Activated naive CD8-positive, alpha-beta T cell treated with anti-CD3 and anti-CD28 coated beads, Interleukin-2, amount 10 ng/mL, durations not matched to agents 7 days and 5 days (primary cell): ENCODE results near the gene ADK. TPM values are rescaled to one million over a fixed set of nuclear protein-coding genes. Genes with fewer than 3 reads are reported as not detected.

Experiments
- ATAC-seq: fragments of 150-1000 bp; cut with Tn5 transposase; one replicate; pipeline ENCODE4 v1.10.0; 2021; ENCODE audit warnings: low read depth, moderate library complexity
- POLR2A ChIA-PET: fragments of 350-600 bp; sonication (Branson Sonifier 250); formaldehyde crosslinking; loops from one replicate; lab custom pipeline; 2021; ENCODE audit warnings: antibody characterized with exemption; lab: Charles Lee
- DNase-seq: peaks from one replicate; pipeline ENCODE4 v3.0.0; 2021
- H3K27ac Mint-ChIP-seq: one replicate; pipeline ENCODE4 v1.8.0; 2022; ENCODE audit warnings: mild to moderate bottlenecking, mixed read lengths
- H3K27me3 Mint-ChIP-seq: one replicate; pipeline ENCODE4 v1.8.0; 2022; ENCODE audit warnings: mild to moderate bottlenecking, moderate library complexity, mixed read lengths
- H3K36me3 Mint-ChIP-seq: one replicate; pipeline ENCODE4 v1.8.0; 2021; ENCODE audit warnings: mild to moderate bottlenecking, mixed read lengths
- H3K4me1 Mint-ChIP-seq: one replicate; pipeline ENCODE4 v1.8.0; 2021; ENCODE audit warnings: mixed read lengths
- H3K4me3 Mint-ChIP-seq: one replicate; pipeline ENCODE4 v1.8.0; 2022; ENCODE audit warnings: mild to moderate bottlenecking, moderate library complexity, mixed read lengths
- H3K9me3 Mint-ChIP-seq: one replicate; pipeline ENCODE4 v1.8.0; 2021; ENCODE audit warnings: mixed read lengths
- total RNA-seq, 2 experiments: library from RNA; stranded (reverse); gene quantifications; one replicate each; pipeline ENCODE4 v1.2.3, GENCODE V29; 2021

The ADK gene
- total RNA-seq, 2 experiments from 2014 or later = 31.6 to 37.9 TPM

DNA sequence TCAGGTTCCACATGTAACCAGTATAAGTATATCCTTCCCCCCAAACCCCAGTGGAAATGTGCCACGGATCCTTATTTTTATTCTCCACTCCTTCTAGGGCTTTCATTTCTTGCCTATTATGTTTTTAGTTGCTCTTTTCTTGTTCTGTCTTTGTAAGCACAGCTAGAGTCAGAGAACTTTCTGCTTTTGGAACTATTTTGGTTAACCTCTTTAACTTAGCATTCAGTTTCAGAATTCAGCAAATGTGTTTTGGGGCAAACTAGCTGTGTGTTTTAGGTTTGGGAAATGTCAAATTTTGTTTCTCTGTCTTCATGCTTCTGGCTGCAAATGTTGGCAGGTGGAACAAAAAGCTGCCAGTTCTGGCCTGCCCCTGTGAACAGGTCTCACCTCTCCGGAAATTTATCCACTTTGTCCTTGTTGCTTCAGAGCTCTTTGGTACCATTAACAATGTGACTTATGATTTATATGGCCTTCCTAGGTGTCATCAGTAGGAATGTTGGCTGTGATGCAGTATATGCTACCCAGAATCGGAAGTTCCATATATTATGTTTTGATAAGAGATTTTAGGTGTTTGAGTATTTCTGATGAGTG, 156.1 kb downstream of the ADK start:
- Mint-ChIP-seq H3K27me3 (no peaks in the 10 kb centered on the region), H3K4me1 (peaks cover 16% of the 10 kb centered on the region), H3K36me3 (peaks cover 4% of the 10 kb centered on the region), H3K27ac (no peak overlapping the region), H3K9me3 (no peaks in the 10 kb centered on the region), H3K4me3 (no peak overlapping the region)
- POLR2A ChIA-PET = no interaction called here
- ATAC-seq = no peak
- no peak for DNase-seq

DNA sequence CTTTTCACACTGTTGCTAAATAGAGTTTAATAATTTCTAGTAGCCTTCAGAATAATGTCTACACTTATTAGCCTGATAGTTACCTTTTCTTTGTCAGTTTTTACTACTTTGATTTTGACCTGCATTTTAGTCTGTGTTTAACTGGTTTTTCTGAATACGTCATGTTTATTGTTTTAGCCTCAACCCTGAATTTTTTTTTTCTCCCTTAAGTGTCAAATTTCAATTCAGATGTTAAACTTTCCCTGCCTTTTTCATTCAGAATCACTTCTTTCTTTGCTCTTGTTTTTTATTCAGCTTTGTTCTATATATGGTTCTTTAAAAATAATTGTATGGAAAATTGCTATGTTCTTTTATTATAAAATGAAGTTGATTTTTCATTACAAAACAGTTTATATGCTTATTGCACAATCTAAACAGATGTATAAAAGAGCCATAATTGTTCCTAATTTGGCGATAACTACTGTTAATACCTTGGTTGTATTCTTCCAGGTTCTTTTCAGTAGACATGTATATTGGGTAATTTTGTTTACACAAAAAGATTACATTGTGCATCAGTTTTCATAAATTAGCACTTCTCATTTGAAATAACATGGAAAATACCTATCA, 159.7 kb downstream of the ADK start:
- no peaks in the 10 kb centered on the region for H3K9me3 Mint-ChIP-seq
- POLR2A ChIA-PET = no interaction called here
- ATAC-seq = no peak
- H3K27me3 Mint-ChIP-seq = no peaks in the 10 kb centered on the region
- peaks cover 5% of the 10 kb centered on the region for H3K36me3 Mint-ChIP-seq
- no peak overlapping the region for H3K4me3 Mint-ChIP-seq
- peaks cover 15% of the 10 kb centered on the region for H3K4me1 Mint-ChIP-seq
- H3K27ac Mint-ChIP-seq = no peak overlapping the region
- DNase-seq = no peak

DNA sequence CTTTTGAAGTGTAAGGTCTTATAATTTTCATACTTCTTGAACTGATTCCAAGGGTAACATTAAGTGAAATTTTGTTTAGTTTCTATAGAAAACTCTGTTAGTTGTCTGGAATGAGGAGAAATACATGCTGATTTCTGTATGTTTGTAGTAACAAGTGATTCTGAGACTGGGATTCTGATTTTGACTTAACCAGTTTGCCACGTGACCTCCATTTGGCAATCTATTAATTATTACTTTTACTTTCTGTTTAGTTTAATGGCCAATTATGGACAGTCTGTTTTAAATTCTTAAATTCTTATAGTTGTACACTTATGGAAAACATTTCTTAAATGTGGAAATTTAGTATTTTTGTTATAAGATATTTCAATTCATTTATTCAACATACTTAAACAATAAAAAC, 163.1 kb downstream of the ADK start:
- H3K4me1 Mint-ChIP-seq = peaks cover 3% of the 10 kb centered on the region
- DNase-seq (no peak), ATAC-seq (no peak)
- H3K27me3 Mint-ChIP-seq = no peaks in the 10 kb centered on the region
- H3K27ac Mint-ChIP-seq = no peak overlapping the region
- H3K36me3 Mint-ChIP-seq = peaks cover 27% of the 10 kb centered on the region
- no peak overlapping the region for H3K4me3 Mint-ChIP-seq
- peaks cover 3% of the 10 kb centered on the region for H3K9me3 Mint-ChIP-seq
- POLR2A ChIA-PET = no interaction called here

DNA sequence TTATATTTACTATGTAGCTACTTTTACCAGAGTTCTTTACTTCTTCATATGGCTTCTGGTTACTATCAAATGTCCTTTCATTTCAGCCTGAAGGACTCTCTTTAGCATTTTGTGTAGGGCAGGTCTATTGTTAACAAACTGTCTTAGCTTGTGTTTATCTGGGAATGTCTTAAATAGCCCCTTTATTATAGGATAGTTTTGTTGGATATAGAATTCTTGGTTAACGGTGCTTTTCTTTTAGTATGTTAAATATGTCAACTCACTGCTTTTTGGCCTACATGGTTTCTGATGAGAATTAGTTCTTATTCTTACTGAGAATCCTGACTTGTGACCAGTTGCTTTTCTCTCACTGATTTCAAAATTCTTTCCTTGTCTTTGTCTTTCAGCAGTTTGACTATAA, 169.0 kb downstream of the ADK start:
- Mint-ChIP-seq H3K36me3 (peaks cover 58% of the 10 kb centered on the region), H3K27me3 (no peaks in the 10 kb centered on the region), H3K4me3 (no peak overlapping the region), H3K9me3 (peaks cover 17% of the 10 kb centered on the region), H3K4me1 (no peaks in the 10 kb centered on the region), H3K27ac (no peak overlapping the region)
- DNase-seq = no peak
- POLR2A ChIA-PET = no interaction called here
- ATAC-seq = no peak

DNA sequence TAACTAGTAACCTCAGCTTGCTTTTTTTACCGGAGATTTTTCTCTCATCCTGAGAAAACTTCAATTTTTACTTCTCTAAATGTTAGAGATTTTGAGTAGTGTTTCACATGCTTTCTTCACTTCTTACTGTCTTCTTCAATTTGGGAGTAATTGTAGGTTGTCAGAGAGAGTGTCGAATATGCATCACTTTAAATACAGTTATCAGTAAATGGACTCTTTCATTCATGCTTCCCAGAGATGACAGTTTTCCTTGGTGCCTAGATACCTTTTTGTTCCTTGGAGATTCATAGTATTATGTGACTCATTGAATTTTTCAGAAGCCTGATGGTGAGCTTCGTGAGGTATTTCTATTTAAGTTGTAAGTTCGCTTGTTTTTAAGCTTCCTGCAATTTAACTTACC, 169.7 kb downstream of the ADK start:
- ATAC-seq = no peak
- DNase-seq = no peak
- H3K4me1 Mint-ChIP-seq = no peaks in the 10 kb centered on the region
- H3K9me3 Mint-ChIP-seq = peaks cover 17% of the 10 kb centered on the region
- H3K27me3 Mint-ChIP-seq = no peaks in the 10 kb centered on the region
- peaks cover 57% of the 10 kb centered on the region for H3K36me3 Mint-ChIP-seq
- no peak overlapping the region for H3K27ac Mint-ChIP-seq
- POLR2A ChIA-PET = no interaction called here
- H3K4me3 Mint-ChIP-seq = no peak overlapping the region

DNA sequence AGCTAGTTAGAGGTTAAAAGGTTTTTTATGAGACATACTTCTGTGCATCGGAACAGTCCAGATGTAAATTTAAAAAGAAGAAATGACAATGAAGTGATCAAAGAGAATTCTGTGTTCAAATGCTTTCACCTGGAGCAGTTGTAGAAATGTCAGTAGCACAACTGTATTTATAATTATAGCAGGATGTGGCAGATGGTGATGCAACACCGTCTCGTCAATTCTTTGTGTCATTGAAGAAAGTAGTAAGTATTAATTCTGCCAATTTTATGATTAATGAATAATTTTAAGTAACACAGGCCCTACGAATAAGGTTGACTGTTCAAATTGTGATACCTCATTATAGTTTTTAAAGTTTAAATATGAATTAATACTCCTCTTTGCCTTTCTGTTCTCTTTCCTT, 171.1 kb downstream of the ADK start:
- Mint-ChIP-seq H3K4me3 (no peak overlapping the region), H3K9me3 (peaks cover 20% of the 10 kb centered on the region), H3K36me3 (peaks cover 50% of the 10 kb centered on the region), H3K27ac (no peak overlapping the region), H3K27me3 (no peaks in the 10 kb centered on the region), H3K4me1 (no peaks in the 10 kb centered on the region)
- ATAC-seq (no peak), DNase-seq (no peak)
- POLR2A ChIA-PET = no interaction called here

DNA sequence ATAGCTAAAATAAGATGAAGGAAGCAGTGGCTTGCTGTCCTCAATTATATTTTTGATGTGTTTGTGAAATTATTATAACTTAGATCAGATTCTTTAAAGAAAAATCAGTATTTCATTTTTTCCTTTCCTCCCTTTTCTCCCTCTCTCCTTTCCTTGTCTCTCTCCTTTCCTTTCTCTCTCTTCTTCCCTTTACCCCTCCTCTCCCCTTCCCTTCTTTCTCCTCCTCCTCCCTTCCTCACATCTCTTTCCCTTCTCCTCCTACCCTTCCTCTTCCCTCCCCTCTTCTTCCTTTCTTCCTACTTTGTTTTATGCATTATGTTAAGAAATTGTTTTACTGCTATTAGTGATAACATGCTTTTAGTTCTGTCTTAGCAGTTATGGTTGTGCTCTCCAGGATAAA, 171.5 kb downstream of the ADK start:
- no peaks in the 10 kb centered on the region for H3K4me1 Mint-ChIP-seq
- no peak overlapping the region for H3K4me3 Mint-ChIP-seq
- ATAC-seq (no peak), DNase-seq (no peak)
- H3K36me3 Mint-ChIP-seq = peaks cover 47% of the 10 kb centered on the region
- no peaks in the 10 kb centered on the region for H3K27me3 Mint-ChIP-seq
- POLR2A ChIA-PET = no interaction called here
- H3K27ac Mint-ChIP-seq = no peak overlapping the region
- peaks cover 20% of the 10 kb centered on the region for H3K9me3 Mint-ChIP-seq

DNA sequence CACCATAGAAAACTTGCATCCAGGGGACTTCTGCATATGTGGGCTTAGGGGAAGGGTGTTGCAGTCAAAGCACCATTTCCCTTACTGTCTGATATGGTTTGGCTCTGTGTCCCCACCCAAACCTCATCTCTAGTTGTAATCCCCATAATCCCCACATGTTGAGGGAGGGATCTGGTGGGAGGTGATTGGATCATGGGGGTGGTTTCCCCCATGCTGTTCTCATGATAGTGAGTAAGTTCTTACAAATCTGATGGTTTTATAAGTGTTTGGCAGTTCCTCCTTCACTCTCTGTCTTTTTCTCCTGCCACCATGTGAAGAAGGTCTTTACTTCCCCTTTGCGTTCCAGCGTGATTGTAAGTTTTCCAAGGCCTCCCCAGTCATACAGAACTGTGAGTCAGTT, 177.4 kb downstream of the ADK start:
- DNase-seq = no peak
- POLR2A ChIA-PET = no interaction called here
- Mint-ChIP-seq H3K27me3 (no peaks in the 10 kb centered on the region), H3K4me3 (no peak overlapping the region), H3K9me3 (peaks cover 7% of the 10 kb centered on the region), H3K36me3 (peaks cover 42% of the 10 kb centered on the region), H3K4me1 (peaks cover 3% of the 10 kb centered on the region), H3K27ac (no peak overlapping the region)
- ATAC-seq = no peak

DNA sequence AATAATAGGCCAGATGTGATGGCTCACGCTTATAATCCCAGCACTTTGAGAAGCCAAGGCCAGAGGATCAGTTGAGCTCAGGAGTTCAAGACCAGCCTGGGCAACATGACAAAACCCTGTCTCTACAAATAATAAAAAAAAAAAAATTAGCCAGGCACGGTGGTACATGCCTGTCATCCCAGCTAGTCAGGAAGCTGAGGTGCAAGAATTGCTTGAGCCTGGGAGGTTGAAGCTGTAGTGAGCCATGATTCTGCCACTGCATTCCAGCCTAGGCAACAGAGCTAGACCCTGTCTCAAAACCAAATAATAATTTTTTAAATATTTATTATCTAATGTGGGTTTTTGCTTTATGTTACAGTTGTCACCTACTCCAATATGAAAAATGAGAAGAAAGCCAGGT, 178.9 kb downstream of the ADK start:
- peaks cover 32% of the 10 kb centered on the region for H3K36me3 Mint-ChIP-seq
- POLR2A ChIA-PET = no interaction called here
- ATAC-seq (no peak), DNase-seq (no peak)
- peaks cover 2% of the 10 kb centered on the region for H3K9me3 Mint-ChIP-seq
- H3K27ac Mint-ChIP-seq = no peak overlapping the region
- no peaks in the 10 kb centered on the region for H3K27me3 Mint-ChIP-seq
- peaks cover 3% of the 10 kb centered on the region for H3K4me1 Mint-ChIP-seq
- H3K4me3 Mint-ChIP-seq = no peak overlapping the region

DNA sequence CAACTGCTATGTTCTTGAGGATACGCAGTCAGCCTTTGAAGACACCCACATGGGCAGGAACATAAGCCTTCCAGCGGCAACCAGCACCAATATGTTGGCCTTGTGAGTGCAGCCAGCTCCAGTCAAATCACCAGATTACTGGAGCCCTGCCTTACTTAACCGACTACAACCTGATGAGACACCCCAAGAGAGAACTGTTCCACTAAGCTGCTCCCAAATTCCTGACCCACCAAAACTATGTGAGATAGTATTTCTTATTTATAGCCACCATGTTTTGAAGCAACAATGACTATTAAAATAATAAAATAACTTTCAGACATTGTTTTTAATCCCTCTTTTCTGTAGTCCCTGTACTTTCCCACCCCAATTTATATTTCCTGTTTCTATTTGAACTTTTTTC, 179.6 kb downstream of the ADK start:
- POLR2A ChIA-PET = no interaction called here
- Mint-ChIP-seq H3K27ac (no peak overlapping the region), H3K9me3 (peaks cover 2% of the 10 kb centered on the region), H3K4me3 (no peak overlapping the region), H3K36me3 (peaks cover 34% of the 10 kb centered on the region), H3K27me3 (no peaks in the 10 kb centered on the region), H3K4me1 (peaks cover 3% of the 10 kb centered on the region)
- DNase-seq (no peak), ATAC-seq (no peak)

DNA sequence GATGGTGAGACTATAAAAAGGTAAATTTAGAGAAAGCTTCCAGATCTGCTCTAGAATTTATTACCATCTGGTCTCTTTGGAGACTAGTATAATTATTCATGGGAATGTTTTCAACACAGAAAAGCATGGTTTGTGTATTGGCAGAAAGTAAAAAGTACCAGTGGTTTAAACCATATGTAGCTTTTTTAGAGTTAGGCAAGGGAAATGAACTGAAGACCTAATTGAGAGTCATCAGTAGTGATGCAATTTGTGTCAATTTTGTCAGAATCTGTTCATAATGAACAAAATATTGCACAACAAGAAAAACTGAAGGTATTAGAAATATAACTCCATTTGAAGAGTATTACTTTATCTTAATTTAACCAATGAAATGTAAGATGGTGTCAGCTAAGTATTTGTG, 181.4 kb downstream of the ADK start:
- H3K4me3 Mint-ChIP-seq = no peak overlapping the region

DNA sequence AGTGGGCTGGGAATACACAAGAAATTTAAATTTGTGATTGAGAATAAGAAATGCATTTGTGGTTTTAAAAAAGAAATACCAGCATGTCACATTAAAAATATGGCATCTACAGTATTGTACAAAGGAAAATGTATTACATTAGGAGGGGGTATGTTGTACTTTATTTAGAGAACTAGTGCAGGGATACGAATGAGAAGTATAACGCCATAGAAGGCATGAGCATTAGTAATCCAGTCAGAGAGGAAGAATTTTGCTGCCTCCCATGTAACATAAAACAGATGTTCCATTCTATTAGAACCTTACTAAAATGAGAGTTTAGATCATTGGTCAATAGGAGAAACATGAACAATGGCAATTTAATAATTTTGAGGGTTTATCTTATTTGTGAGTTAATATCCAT, 182.2 kb downstream of the ADK start:
- POLR2A ChIA-PET = no interaction called here
- Mint-ChIP-seq H3K9me3 (no peaks in the 10 kb centered on the region), H3K27me3 (no peaks in the 10 kb centered on the region), H3K36me3 (peaks cover 32% of the 10 kb centered on the region), H3K4me1 (peaks cover 3% of the 10 kb centered on the region), H3K27ac (no peak overlapping the region), H3K4me3 (no peak overlapping the region)
- no peak for DNase-seq
- no peak for ATAC-seq

More for the DNA sequence above, 181.4 kb downstream of the ADK start:
- H3K9me3 Mint-ChIP-seq = no peaks in the 10 kb centered on the region
- no peak overlapping the region for H3K27ac Mint-ChIP-seq
- H3K36me3 Mint-ChIP-seq = peaks cover 35% of the 10 kb centered on the region
- POLR2A ChIA-PET = no interaction called here
- DNase-seq (no peak), ATAC-seq (no peak)
- no peaks in the 10 kb centered on the region for H3K27me3 Mint-ChIP-seq
- H3K4me1 Mint-ChIP-seq = peaks cover 3% of the 10 kb centered on the region

DNA sequence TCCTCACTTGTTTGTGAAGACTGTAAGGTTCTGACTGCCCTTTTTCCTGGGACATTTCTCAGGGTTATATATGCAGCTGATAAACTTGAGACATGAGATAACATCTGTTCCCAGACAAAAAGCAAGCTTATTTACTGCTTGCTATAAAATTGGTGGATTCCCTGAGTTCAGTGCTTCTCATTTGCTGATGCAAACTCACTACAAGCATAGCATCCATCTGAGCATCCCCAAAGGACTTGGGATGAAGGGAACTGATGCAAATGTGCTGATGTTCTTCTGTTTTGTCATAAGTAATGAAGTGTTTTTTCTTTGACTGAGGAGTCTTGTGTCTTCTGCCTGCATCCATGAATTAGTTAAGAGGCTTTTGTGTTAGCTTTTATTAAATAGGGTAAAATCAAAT, 183.2 kb downstream of the ADK start:
- peaks cover 3% of the 10 kb centered on the region for H3K4me1 Mint-ChIP-seq
- peaks cover 27% of the 10 kb centered on the region for H3K36me3 Mint-ChIP-seq
- DNase-seq (no peak), ATAC-seq (no peak)
- H3K27me3 Mint-ChIP-seq = no peaks in the 10 kb centered on the region
- H3K27ac Mint-ChIP-seq = no peak overlapping the region
- POLR2A ChIA-PET = no interaction called here
- no peak overlapping the region for H3K4me3 Mint-ChIP-seq
- no peaks in the 10 kb centered on the region for H3K9me3 Mint-ChIP-seq

DNA sequence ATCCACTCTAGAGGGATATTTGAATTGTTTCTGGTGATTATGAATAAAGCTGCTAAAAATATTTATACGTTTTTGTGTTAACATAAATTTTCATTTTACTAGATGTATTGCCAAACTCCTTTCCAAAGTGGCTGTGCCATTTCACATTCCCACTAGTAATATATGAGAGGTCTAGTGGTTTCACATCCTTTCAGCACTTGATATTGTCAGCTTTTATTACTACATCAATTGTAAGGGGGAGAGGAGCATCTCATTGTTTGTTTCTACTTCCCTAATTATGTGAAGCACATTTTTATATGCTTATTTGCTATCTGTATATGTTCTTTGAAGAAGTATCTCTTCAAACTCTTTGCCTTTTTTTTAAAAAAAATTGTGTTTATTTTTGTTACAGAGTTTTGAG, 184.5 kb downstream of the ADK start:
- DNase-seq = no peak
- Mint-ChIP-seq H3K4me3 (no peak overlapping the region), H3K9me3 (no peaks in the 10 kb centered on the region), H3K27ac (no peak overlapping the region), H3K4me1 (peaks cover 3% of the 10 kb centered on the region), H3K36me3 (peaks cover 26% of the 10 kb centered on the region), H3K27me3 (no peaks in the 10 kb centered on the region)
- ATAC-seq = no peak
- POLR2A ChIA-PET = no interaction called here
